ENCODE measurements around the gene USF2.

USF2 gene

DNA sequence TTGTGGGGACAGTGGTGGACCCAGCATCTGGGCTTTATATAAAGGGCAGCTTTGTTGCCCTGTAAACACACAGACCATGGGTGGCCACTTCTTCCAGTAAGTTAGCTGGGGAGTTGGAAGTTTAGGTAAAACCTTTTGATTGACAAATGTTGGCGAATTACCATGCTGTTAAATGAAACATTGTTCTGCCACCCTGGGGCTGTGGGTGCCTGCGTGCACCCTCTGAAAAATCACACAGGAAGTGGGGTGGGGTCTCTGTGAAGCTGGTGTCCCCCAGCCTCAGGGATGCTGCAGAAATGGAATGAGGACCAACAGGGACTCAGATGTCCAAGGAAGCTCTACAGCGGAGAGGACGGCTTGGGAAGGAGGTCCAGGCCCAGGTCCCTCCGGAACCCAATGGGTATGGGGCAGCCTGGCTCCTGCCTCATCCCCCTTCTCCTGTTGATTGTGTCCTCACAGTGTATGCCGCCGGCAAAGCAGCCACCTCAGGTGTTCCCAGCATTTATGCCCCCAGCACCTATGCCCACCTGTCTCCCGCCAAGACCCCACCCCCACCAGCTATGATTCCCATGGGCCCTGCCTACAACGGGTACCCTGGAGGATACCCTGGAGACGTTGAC lies 2.8 kb upstream of the USF2 start:
- no peak for DNase-seq
- no peak for ATAC-seq

DNA sequence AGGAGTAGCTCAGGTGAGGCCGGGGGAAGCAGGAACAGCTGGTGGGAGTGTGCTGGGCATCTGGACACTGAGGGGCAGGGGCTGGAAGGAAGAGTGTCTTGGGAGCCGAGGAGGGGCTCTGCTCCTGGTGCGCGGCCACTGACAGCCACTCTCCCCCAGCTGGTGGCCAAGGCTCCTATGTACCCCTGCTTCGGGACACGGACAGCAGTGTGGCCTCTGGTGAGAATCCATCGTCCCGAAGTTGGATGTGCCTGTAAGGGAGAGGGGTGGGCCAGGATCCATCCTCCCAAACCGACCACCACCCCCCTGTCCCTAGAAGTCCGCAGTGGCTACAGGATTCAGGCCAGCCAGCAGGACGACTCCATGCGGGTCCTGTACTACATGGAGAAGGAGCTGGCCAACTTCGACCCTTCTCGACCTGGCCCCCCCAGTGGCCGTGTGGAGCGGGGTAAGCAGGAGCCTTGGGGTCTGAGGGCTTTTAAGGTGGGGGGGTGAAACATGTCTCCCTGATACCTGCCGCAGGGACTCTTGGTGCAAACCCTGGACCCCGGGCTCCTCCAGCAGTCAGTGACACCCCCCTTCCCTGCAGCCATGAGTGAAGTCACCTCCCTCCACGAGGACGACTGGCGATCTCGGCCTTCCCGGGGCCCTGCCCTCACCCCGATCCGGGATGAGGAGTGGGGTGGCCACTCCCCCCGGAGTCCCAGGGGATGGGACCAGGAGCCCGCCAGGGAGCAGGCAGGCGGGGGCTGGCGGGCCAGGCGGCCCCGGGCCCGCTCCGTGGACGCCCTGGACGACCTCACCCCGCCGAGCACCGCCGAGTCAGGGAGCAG lies 2.0 kb upstream of the USF2 start:
- no peak for ATAC-seq
- DNase-seq: no peak

- no peak for ATAC-seq
- DNase-seq: peak; percentile 56
Measured at GRCh38 chr19:35267353-35267817, 1.4 kb upstream of the USF2 start.

DNA sequence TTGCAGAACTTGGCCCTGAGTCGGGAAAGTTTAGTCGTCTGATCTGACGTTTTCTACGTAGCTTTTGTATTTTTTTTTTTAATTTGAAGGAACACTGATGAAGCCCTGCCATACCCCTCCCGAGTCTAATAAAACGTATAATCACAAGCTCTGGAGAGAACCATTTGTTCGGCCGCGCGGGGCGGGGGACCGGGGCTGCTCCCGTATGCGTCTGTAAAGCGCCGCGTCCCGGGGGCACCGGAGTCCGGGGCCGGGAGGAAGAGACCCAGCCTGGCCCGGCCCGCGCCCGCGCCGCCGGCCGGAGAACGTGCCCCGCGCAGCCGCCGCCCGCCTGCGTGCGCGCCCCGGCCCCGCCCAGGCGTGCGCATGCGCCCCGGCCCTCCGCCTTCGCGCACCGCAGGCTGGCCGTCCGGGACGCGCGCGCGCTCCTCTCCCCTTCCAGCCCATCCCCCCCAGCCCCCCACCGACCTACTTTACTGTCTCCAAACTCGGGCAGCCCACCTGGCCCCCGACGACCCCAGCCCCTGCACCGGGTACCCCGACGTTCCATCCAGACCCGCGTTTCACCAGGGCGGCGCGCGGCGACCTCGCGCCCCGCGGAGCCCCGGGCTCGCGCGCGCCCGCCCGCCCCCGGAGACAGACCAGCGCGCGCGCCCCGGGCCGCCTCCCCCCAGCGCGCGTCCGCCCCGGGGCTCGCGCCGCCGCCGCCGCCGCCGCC lies 785 bp upstream of the USF2 start:
- peak; percentile 85 for DNase-seq
- peak; percentile 62 for ATAC-seq

DNA sequence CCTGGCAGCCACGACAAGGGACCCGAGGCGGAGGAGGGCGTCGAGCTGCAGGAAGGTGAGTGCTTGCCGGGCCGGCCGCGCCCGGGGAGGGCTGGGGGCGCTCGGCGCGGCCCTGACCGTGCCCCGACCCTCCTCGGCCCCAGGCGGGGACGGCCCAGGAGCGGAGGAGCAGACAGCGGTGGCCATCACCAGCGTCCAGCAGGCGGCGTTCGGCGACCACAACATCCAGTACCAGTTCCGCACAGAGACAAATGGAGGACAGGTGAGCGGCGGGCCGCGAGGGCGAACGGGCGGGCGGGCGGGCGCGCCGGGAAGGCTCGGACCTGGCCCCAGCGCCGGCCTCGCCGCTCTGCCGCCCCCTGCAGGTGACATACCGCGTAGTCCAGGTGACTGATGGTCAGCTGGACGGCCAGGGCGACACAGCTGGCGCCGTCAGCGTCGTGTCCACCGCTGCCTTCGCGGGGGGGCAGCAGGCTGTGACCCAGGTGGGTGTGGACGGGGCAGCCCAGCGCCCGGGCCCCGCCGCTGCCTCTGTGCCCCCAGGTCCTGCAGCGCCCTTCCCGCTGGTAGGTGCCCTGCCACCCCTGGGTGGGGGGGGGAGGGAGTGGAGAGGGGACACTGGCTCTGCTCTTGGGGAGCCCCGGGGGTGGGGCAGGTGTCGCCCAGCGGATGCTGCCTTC lies 816 bp downstream of the USF2 start:
- ATAC-seq (peak; percentile 62), DNase-seq (peak; percentile 86)

- DNase-seq: no peak
- no peak for ATAC-seq
Measured at GRCh38 chr19:35270381-35270811, 1.6 kb downstream of the USF2 start.

GRCh38 chr19:35271546-35271945 lies 2.8 kb downstream of the USF2 start:
- no peak for ATAC-seq
- DNase-seq: no peak

GRCh38 chr19:35272122-35272719 lies 3.5 kb downstream of the USF2 start:
- ATAC-seq: no peak
- DNase-seq: no peak

GRCh38 chr19:35272954-35273649 lies 4.3 kb downstream of the USF2 start:
- DNase-seq (no peak), ATAC-seq (no peak)

DNA sequence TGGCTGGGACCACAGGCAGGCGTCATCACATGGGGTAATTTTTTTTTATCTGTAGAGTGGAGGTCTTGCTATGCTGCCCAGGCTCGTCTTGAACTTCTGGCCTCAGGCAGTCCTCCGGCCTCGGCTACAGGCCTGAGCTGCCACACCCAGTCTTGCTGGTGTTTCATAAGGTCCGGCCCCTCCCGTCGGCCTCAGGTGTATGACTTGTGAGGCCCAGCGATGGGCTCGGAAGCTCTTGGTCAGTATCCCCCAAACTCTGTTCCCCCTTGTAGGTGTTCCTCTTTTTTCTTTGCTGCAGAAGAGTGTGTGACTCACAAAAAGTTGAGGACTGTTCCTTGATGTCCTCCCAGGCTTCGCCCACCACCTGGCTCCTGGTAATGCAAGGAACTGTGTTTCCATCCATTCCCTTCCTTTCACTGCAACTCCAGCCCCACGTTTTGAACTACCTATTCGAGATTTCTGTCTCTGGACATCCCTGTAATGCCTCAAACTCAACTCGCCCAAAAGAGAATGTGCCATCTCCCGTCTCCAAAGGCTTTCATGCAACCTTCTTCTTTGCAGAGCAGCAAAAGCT lies 5.0 kb downstream of the USF2 start:
- DNase-seq (no peak), ATAC-seq (no peak)

DNA sequence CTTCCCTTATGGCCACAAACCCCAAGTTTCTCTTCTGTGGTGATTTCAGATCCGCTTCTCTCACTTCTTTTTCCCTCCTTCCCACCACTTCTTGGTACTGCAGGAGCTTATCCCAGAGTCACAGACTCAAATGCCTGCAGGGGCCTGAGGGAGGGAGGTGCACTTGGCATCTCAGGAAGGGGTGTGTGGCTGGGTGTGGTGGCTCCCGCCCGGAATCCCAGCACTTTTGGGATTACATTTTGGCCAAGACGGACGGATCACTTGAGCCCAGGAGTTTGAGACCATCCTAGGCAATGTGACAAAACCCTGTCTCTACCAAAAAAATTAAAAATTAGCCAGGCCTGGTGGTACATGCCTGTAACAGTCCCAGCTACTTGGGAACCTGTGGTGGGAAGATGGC lies 5.6 kb downstream of the USF2 start:
- DNase-seq (no peak), ATAC-seq (no peak)

- DNase-seq (no peak), ATAC-seq (no peak)
Measured at GRCh38 chr19:35276706-35277281, 8.0 kb downstream of the USF2 start.

DNA sequence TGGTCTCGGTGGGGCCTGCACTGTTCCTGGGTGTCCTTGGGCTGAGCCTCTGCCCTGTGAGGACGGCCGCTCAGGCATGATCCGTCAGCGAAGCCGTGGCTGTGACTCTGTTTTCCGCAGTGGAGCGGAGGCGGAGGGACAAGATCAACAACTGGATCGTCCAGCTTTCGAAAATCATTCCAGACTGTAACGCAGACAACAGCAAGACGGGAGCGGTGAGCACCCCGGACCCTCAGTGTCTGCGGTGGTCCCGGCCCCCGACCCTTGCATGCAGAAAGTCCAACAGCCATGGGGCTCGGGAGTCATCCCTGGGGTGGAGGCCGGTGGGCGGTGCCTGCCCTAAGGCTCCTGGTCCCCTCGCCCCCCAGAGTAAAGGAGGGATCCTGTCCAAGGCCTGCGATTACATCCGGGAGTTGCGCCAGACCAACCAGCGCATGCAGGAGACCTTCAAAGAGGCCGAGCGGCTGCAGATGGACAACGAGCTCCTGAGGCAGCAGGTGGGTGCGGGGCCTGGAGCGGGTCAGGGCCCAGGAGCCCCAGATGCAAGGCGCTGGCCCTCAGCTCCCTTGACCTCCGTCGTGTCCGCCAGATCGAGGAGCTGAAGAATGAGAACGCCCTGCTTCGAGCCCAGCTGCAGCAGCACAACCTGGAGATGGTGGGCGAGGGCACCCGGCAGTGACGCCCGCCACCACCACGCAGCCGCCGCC lies 10.0 kb downstream of the USF2 start:
- ATAC-seq (no peak), DNase-seq (no peak)

DNA sequence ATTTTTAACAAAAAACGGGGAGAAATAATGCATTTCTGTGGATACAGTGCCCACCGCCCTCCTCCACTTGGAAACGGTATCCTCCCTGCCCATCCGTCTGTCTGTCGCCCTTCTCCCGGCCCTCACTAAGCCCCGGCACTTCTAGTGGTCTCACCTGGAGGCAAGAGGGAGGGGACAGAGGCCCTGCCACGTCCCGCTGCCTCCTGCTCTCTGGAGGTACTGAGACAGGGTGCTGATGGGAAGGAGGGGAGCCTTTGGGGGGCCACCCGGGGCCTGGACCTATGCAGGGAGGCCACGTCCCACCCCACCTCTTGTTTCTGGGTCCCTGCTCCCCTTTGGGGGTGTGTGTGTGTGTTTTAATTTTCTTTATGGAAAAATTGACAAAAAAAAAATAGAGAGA lies 10.6 kb downstream of the USF2 start:
- ATAC-seq (no peak), DNase-seq (no peak)

- DNase-seq (no peak), ATAC-seq (no peak)
Measured at GRCh38 chr19:35279985-35280821, 11.4 kb downstream of the USF2 start.

GRCh38 chr19:35281303-35281702 lies 12.5 kb downstream of the USF2 start:
- ATAC-seq: no peak
- DNase-seq: no peak

- no peak for ATAC-seq
Measured at GRCh38 chr19:35284153-35285094, 15.7 kb downstream of the USF2 start.

DNA sequence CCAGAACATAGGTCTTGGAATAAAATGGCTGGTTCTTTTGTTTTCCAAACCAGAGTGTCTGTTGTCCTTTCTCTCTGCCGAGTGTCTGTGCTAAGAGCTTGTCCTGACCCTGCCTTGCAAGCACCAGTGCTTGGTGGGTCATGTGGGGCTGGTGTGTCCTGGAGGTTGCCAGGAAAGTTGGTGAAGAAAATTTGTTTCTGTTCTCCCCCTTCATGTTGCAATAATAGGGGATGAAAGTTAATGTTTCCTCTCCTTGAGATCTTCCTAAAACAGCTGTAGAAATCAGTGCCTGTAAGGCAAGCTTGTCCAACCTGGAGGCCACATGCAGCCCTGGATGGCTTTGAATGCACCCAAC lies 16.3 kb downstream of the USF2 start:
- ATAC-seq: no peak

More at GRCh38 chr19:35284153-35285094, 15.7 kb downstream of the USF2 start:
- no peak for DNase-seq

More for the DNA sequence above, 16.3 kb downstream of the USF2 start:
- no peak for DNase-seq
